Nephron (organoid): ENCODE data around the gene TICRR.
"Not testable (repeated sequence)": the region's sequence is repeated elsewhere in the genome, so short reads cannot be mapped to it uniquely, and the experiment has no call there.

Source experiments
- H3K27ac Mint-ChIP-seq, 3 experiments: 2 replicates each; pipeline ENCODE4 v1.8.0; 2020; ENCODE audit warnings: mixed read lengths in 3 of 3, mild to moderate bottlenecking in 2 of 3, moderate library complexity in 1 of 3
- H3K27me3 Mint-ChIP-seq: 2 replicates; pipeline ENCODE4 v1.8.0; 2021; ENCODE audit warnings: low read depth, mild to moderate bottlenecking, moderate library complexity, mixed read lengths
- H3K36me3 Mint-ChIP-seq: 2 replicates; pipeline ENCODE4 v1.8.0; 2020; ENCODE audit warnings: low read depth, mixed read lengths
- H3K4me1 Mint-ChIP-seq: 2 replicates; pipeline ENCODE4 v1.8.0; 2020; ENCODE audit warnings: mixed read lengths
- H3K4me3 Mint-ChIP-seq, 3 experiments: 2 replicates each; pipeline ENCODE4 v1.8.0; 2020; ENCODE audit warnings: mild to moderate bottlenecking in 3 of 3, mixed read lengths in 3 of 3, moderate library complexity in 2 of 3
- H3K9me3 Mint-ChIP-seq: 2 replicates; pipeline ENCODE4 v1.8.0; 2020; ENCODE audit warnings: mixed read lengths
- CTCF ChIP-seq, 3 experiments: fragments of 200-600 bp; sonication (generic); IDR thresholded peaks; one replicate each; pipeline ENCODE4 v1.5.0; 2021; ENCODE audit warnings: antibody characterized with exemption in 3 of 3; ENCODE audit not compliant: unreplicated experiment in 3 of 3

The TICRR gene

DNA sequence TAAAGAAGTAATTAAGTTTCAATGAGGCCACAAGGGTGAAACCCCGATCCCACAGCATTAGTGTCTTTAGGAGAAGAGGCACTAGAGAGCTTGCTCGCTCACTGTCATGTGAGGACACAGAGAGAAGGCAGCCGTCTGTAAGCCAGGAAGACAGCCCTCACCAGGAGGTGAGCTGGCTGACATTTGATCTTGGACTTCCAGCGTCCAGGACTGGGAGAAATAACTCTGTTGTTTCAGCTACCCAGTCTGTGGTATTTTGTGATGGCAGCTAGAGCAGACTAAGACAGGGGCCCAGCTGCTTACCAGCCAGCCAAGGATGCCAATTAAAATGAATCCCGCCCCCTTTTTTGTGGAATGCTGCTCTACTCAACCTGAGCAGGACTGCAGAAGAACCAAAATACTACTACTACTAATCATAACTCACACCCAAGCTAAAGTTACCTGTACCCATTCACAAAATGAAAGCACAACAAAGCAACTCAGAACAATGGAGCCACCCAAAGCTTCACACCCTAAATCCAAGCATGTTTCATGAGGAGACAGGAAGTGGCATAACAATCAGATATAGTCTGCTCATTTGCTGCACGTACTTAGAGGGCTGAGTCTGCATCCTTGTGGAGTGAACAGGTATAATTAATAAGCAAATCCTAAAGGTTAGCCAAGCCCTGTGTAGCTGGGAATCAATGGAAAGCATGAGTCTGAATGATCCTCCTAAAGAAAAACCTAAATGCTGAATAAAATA lies 43.3 kb upstream of the TICRR start:
- no peak for TF ChIP-seq CTCF (IDR thresholded peaks at IDR 0.05; ENCODE audit: unreplicated experiment in 3 of 3)
- Mint-ChIP-seq H3K27me3 (peaks cover 12% of the 10 kb centered on the region), H3K4me3 (no peak overlapping the region), H3K9me3 (peaks cover 12% of the 10 kb centered on the region), H3K4me1 (no peaks in the 10 kb centered on the region), H3K27ac (no peak overlapping the region), H3K36me3 (no peaks in the 10 kb centered on the region)

DNA sequence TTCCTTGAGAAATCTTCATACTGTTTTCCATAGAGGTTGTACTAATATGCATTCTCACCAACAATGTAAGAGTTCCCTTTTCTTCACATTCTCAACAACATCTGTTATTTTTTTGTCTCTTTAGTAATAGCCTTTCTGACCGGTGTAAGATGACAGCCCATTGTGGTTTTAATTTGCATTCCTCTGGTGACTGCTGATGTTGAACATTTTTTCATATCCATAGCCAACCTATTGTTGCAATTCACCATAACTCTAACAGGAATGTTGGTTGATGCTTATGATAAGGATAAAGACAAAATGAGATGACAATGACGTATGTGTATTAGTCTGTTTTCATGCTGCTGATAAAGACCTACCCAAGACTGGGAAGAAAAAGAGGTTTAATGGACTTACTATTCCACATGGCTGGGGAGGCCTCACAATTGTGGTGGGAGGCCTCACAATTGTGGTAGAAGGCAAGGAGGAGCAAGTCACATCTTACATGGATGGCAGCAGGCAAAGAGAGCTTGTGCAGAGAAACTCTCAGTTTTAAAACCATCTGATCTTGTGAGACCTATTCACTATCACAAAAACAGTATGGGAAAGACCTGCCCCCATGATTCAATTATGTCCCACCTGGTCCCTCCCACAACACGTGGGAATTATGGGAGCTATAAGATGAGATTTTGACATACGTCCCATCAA lies 41.3 kb upstream of the TICRR start:
- Mint-ChIP-seq H3K36me3 (no peaks in the 10 kb centered on the region), H3K4me3 (no peak overlapping the region), H3K27me3 (peaks cover 12% of the 10 kb centered on the region), H3K27ac (no peak overlapping the region), H3K4me1 (no peaks in the 10 kb centered on the region), H3K9me3 (peaks cover 17% of the 10 kb centered on the region)
- TF ChIP-seq CTCF (IDR thresholded peaks at IDR 0.05; ENCODE audit: unreplicated experiment in 3 of 3) = no peak

DNA sequence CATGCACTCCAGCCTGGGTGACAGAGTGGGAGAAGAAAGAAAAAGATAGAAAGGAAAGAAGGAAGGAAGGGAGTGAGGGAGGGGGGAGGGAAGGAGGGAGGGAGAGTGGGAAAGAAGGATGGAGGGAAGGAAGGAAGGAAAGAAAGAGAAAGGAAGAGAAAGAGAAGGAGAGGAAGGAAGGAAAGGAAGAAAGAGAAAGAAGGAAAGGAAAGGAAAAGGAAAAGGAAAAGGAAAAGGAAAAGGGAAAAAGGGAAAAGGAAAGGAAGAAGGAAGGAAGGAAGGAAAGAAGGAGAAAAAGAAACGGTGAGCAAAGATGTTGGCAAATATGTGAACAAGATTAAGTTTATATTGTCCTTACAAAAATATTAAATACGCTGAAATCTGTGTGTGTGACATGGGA lies 36.2 kb upstream of the TICRR start:
- TF ChIP-seq CTCF (IDR thresholded peaks at IDR 0.05; ENCODE audit: unreplicated experiment in 3 of 3) = no peak
- no peaks in the 10 kb centered on the region for H3K4me1 Mint-ChIP-seq

DNA sequence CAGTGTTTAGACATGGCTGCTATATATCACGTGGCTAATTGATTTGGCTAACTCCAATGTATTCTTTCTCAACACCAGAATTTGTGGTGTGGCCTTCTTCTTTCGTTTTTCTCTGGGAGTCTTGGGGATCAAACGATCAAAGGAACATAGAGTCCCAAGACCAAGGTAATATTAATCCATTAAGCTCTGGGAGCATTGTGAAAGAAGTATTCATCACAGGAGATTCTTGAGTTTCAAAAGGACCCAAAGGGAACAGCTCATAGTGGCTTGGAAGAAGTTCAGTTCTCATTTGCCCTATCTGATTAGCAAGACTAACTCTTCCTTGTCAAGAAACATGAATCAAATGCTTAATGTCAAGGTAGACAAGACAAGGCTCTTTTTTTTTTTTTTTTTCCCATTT lies 32.9 kb upstream of the TICRR start:
- no peak for TF ChIP-seq CTCF (IDR thresholded peaks at IDR 0.05; ENCODE audit: unreplicated experiment in 3 of 3)
- peaks cover 16% of the 10 kb centered on the region for H3K27me3 Mint-ChIP-seq
- peaks cover 7% of the 10 kb centered on the region for H3K9me3 Mint-ChIP-seq
- no peaks in the 10 kb centered on the region for H3K36me3 Mint-ChIP-seq
- no peaks in the 10 kb centered on the region for H3K4me1 Mint-ChIP-seq
- H3K4me3 Mint-ChIP-seq = no peak overlapping the region
- H3K27ac Mint-ChIP-seq = no peak overlapping the region

More for the DNA sequence above, 36.2 kb upstream of the TICRR start:
- H3K4me3 Mint-ChIP-seq = no peak overlapping the region
- no peaks in the 10 kb centered on the region for H3K36me3 Mint-ChIP-seq
- H3K27ac Mint-ChIP-seq = no peak overlapping the region
- H3K27me3 Mint-ChIP-seq = peaks cover 4% of the 10 kb centered on the region
- peaks cover 16% of the 10 kb centered on the region for H3K9me3 Mint-ChIP-seq

DNA sequence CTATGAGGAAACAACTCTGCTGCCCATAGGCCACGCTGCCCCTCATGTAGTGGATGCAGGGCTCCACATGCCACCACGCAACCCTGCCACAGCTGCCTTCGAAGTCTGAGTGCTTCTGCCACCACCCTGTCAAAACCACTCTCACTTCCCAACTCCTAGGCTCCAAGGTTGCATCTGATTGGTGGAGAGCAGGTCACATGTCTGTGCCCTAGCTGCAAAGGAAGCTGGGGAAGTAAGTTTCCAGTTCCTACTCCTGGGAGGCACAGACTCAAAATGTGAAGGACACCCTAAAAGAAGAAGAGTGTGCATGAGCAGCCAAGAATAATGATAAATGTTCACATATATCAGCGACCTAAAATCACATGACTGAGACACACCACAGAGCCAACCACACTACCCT lies 31.9 kb upstream of the TICRR start:
- Mint-ChIP-seq H3K4me3 (no peak overlapping the region), H3K4me1 (no peaks in the 10 kb centered on the region), H3K27me3 (peaks cover 16% of the 10 kb centered on the region), H3K27ac (no peak overlapping the region), H3K9me3 (peaks cover 2% of the 10 kb centered on the region), H3K36me3 (no peaks in the 10 kb centered on the region)
- no peak for TF ChIP-seq CTCF (IDR thresholded peaks at IDR 0.05; ENCODE audit: unreplicated experiment in 3 of 3)

DNA sequence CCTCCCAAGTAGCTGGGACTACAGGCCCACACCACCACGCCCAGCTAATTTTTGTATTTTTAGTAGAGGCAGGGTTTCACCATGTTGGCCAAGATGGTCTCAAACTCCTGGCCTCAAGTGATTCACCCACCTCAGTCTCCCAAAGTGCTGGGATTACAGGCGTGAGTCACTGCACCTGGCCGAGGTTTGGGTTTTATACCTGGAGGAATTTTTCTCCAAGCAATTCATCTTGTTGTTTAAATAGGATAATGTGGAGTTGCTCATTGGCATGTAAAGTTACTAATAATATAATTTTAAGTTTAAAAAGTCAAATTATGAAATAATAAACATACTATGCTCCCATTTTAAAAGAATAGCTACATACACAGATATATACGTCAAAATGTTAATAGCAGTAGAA lies 26.1 kb upstream of the TICRR start:
- not testable (repeated sequence) for H3K36me3 Mint-ChIP-seq, H3K4me3 Mint-ChIP-seq, H3K9me3 Mint-ChIP-seq, H3K27ac Mint-ChIP-seq, H3K4me1 Mint-ChIP-seq
- H3K27me3 Mint-ChIP-seq = peaks cover 16% of the 10 kb centered on the region
